AG09319 (cell line): ENCODE measurements around the gene SAMD11.

ENCODE experiments used
- DNase-seq: peaks from one replicate; pipeline ENCODE4 v3.0.0-alpha.2; 2010; ENCODE audit warnings: low read depth; ENCODE audit errors: extremely low read depth
- CTCF ChIP-seq: IDR thresholded peaks from 2 replicates; pipeline ENCODE4 v1.5.1; 2011; ENCODE audit warnings: low read depth, mild to moderate bottlenecking, inconsistent platforms, low read length, moderate library complexity

The SAMD11 gene

GRCh38 chr1:918353-918752, 5.4 kb upstream of the SAMD11 start:
- DNase-seq = no peak
- no peak for TF ChIP-seq CTCF

DNA sequence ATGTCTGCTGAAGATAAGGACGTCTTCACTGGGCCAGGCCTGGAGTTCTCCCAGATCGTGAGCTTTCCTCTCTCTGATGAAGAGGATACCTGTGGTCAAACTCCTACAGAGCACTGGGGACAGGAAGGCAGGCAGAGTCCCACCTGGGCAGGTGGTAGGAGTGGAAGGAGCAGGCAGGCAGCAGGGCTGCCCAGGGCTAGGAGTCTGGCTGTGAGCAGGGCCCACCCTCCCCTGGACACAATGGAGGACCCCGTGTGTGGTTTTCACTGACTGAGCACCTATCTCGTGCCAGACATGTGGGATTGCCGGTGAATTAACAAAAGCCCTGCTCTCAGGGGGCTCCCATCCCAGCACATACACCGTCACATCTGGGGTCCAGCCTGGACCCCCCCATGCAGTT, 4.9 kb upstream of the SAMD11 start:
- DNase-seq = no peak
- TF ChIP-seq CTCF = no peak

DNA sequence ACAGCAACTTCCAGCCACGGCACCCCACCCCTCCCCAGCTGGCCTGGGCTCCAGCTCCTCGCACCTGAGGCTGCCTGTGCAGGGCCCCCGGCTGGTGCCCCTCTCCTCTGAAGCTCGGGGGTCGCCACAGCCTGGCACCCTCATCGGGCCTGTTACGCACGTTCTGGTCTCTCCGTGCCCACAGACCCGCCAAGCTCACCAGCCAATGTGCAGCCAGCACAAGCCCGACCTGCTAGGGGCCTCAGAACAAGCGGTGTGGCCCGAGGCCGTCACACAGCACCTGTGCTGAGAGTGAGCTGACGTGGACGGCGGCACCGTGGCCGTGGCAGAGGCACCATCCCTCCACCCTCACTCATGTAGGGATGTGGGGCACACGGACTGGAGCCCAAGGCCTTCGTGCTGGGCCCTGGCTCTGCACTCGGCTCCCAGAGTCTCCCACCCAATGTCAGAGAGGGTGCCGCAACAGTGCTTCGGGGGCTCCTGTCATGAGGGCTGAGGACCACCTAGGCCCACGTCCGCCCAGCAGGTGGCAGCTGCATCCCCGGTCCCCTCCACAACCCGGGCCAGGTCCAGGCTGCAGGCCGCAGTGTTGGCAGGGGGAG, 4.4 kb upstream of the SAMD11 start:
- TF ChIP-seq CTCF = peak; percentile 2
- no peak for DNase-seq

DNA sequence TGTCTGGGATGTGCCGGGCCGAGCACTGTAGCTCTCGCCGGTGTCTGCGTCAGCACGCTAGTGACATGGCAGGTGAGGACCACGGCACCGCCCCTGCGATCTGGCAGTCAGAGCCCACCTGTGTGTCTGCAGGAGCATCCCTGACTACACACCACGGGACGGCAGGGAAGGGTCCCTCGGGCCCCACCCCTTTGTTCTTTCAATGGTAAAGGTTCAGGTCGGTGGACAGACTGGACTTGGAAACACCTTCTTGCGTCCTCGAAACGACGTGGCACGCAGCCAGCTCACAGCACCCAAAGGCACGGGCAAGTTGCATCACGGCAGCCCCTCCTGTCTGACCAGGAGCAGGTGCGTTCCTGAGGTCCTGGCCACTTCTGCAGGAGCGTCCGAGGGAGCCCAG, 3.7 kb upstream of the SAMD11 start:
- TF ChIP-seq CTCF = no peak
- no peak for DNase-seq

- no peak for DNase-seq
- TF ChIP-seq CTCF = no peak
These were observed 3.2 kb upstream of the SAMD11 start for GRCh38 chr1:920521-920920.

- peak; percentile 29 for DNase-seq
- peak; percentile 48 for TF ChIP-seq CTCF
These were observed 2.5 kb upstream of the SAMD11 start for GRCh38 chr1:921011-921837.

DNA sequence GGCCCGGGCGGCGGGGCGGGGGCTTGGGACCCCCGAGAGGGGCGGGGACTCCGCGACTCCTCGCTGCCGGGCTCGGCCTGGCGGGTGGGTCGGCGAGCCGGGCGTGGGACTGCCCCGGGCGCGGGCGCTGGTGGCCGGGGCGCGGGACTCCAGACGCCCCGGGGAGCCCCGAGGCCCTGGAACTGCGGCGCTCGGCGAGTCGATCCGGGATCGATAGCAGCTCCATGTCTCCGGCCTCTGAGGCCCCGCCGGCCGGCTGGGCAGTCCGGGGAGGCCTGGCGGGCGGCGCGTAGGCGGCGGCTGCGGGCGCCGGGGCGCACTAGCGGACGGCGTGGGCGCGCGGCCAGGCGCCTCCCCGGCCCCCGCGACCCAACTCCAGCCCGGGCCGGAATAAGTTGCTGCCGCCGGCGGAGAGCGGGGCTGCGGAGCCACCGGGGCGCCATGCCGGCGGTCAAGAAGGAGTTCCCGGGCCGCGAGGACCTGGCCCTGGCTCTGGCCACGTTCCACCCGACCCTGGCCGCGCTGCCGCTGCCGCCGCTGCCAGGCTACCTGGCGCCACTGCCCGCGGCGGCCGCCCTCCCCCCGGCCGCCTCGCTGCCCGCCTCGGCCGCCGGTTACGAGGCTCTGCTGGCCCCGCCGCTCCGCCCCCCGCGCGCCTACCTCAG, 400 bp downstream of the SAMD11 start:
- TF ChIP-seq CTCF = no peak

More for the DNA sequence above, 400 bp downstream of the SAMD11 start:
- DNase-seq = no peak
